ENCODE results near the gene FIBP. TPM values are rescaled to one million over a fixed set of nuclear protein-coding genes. Genes with fewer than 3 reads are reported as not detected.
A peak's percentile ranks its signal among the peaks of the same experiment; 100 is the strongest.

Gene FIBP
- total RNA-seq, 1 donor from 2014 or later: 67.4 TPM

DNA sequence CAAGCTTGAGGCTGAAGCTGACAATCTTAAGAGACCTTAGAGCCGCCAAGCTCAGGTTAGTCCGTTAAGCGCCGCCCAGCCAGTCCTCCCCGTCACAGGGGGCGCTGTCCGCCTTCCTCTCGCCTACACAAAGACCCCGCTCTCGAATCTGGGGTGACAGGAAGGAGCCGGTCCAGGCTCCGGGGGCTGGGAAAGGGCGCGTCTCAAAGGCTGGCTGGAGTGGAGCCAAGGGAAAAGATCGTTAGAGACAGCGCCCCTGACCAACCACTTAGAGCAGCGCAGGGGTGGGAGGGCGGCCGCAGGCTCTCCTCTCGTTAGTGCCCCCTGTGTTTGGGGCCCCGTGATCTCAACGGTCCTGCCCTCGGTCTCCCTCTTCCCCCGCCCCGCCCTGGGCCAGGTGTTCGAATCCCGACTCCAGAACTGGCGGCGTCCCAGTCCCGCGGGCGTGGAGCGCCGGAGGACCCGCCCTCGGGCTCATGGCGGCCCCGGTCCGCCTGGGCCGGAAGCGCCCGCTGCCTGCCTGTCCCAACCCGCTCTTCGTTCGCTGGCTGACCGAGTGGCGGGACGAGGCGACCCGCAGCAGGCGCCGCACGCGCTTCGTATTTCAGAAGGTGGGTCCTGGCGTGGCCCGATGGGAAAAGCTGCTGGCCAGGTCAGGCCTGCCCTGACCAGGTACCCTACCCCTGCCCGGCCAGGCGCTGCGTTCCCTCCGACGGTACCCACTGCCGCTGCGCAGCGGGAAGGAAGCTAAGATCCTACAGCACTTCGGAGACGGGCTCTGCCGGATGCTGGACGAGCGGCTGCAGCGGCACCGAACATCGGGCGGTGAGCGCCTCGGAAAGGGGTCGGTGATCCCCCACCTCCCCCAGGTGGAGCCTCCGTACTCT lies 27.8 kb downstream of the FIBP start, which contains the start of gene MUS81:
TSS of gene MUS81 (plus strand) at position 156 of the 887 bp plus-strand sequence. CDS start at position 477, 321 bp downstream.
- H3K27me3 ChIP-seq (ENCODE audit: insufficient read depth, low read length): no peaks in the 10 kb centered on the region
- Mint-ChIP-seq H3K4me1 (ENCODE audit: low read depth, unreplicated experiment) (peaks cover 22% of the 10 kb centered on the region), H3K36me3 (ENCODE audit: low read depth, unreplicated experiment) (peaks cover 20% of the 10 kb centered on the region), H3K4me3 (ENCODE audit: unreplicated experiment) (peak within 1 kb of the TSS; percentile 96), H3K27me3 (ENCODE audit: low read depth, unreplicated experiment) (no peaks in the 10 kb centered on the region), H3K27ac (ENCODE audit: unreplicated experiment) (peak within 1 kb of the TSS; percentile 99), H3K9me3 (ENCODE audit: unreplicated experiment) (no peaks in the 10 kb centered on the region)
- peak within 1 kb of the TSS; percentile 74 for H3K27ac ChIP-seq (ENCODE audit: low read depth, low read length)
- H3K79me2 ChIP-seq (ENCODE audit: insufficient read depth, low read length): peaks cover 67% of the 10 kb centered on the region
- no peaks in the 10 kb centered on the region for H3K9me3 ChIP-seq (ENCODE audit: insufficient read depth, low read depth, low read length)
- DNase-seq (ENCODE audit: low read depth) (peak; percentile 97), FAIRE-seq (no peak)
- peaks cover 45% of the 10 kb centered on the region for H3K4me1 ChIP-seq (ENCODE audit: insufficient read depth, low read length)
- H4K20me1 ChIP-seq (ENCODE audit: insufficient read depth, low read length): peaks cover 62% of the 10 kb centered on the region
- peak within 1 kb of the TSS; percentile 98 for H3K4me3 ChIP-seq (ENCODE audit: insufficient read depth, low read depth, low read length)
- peak within 1 kb of the TSS; percentile 89 for H3K9ac ChIP-seq (ENCODE audit: low read length)
- TF ChIP-seq, protein P1, sequence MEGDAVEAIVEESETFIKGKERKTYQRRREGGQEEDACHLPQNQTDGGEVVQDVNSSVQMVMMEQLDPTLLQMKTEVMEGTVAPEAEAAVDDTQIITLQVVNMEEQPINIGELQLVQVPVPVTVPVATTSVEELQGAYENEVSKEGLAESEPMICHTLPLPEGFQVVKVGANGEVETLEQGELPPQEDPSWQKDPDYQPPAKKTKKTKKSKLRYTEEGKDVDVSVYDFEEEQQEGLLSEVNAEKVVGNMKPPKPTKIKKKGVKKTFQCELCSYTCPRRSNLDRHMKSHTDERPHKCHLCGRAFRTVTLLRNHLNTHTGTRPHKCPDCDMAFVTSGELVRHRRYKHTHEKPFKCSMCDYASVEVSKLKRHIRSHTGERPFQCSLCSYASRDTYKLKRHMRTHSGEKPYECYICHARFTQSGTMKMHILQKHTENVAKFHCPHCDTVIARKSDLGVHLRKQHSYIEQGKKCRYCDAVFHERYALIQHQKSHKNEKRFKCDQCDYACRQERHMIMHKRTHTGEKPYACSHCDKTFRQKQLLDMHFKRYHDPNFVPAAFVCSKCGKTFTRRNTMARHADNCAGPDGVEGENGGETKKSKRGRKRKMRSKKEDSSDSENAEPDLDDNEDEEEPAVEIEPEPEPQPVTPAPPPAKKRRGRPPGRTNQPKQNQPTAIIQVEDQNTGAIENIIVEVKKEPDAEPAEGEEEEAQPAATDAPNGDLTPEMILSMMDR (IDR thresholded peaks at IDR 0.05; ENCODE audit: insufficient read depth, low read depth, low read length): peak; percentile 63
- TF ChIP-seq EZH2 (IDR thresholded peaks at IDR 0.05; ENCODE audit: insufficient read depth, low read length): no peak
- peaks cover 33% of the 10 kb centered on the region for H3K36me3 ChIP-seq (ENCODE audit: insufficient read depth, low read length)
- peak within 1 kb of the TSS; percentile 37 for H2AFZ ChIP-seq (ENCODE audit: low read depth, low read length)
- peak within 1 kb of the TSS; percentile 96 for H3K4me2 ChIP-seq (ENCODE audit: low read length)

DNA sequence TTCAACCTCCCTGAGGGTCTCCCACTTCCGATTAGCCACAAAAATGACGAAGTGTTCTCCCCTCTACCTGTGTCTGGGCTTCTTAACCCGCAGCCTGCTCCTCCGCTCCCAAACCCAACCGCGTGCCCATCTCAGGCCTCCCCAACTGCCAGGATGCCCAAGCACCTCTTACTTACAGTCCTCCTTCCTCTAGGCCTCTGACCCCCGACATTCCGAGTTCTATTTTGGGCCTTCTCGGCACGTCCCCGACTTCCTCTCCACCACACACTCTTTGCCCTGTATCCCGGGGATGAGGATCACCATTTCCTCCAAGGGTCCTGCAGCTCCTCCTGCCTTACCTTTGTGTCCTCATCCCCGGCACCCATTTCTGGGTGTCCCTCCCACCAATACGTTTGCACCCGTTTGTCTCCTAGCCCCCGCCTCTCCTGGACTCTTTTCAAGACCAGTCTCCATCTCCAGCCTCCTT lies 28.4 kb downstream of the FIBP start:
- peak overlapping the region; percentile 99 for H3K27ac Mint-ChIP-seq (ENCODE audit: unreplicated experiment)
- peaks cover 26% of the 10 kb centered on the region for H3K4me1 Mint-ChIP-seq (ENCODE audit: low read depth, unreplicated experiment)
- TF ChIP-seq, protein P1 (IDR thresholded peaks at IDR 0.05; ENCODE audit: insufficient read depth, low read depth, low read length): no peak
- no peak for TF ChIP-seq EZH2 (IDR thresholded peaks at IDR 0.05; ENCODE audit: insufficient read depth, low read length)
- H3K27ac ChIP-seq (ENCODE audit: low read depth, low read length): peak overlapping the region; percentile 74
- peaks cover 62% of the 10 kb centered on the region for H4K20me1 ChIP-seq (ENCODE audit: insufficient read depth, low read length)
- H3K9me3 ChIP-seq (ENCODE audit: insufficient read depth, low read depth, low read length): no peaks in the 10 kb centered on the region
- peaks cover 74% of the 10 kb centered on the region for H3K79me2 ChIP-seq (ENCODE audit: insufficient read depth, low read length)
- no peaks in the 10 kb centered on the region for H3K27me3 Mint-ChIP-seq (ENCODE audit: low read depth, unreplicated experiment)
- peak overlapping the region; percentile 96 for H3K4me2 ChIP-seq (ENCODE audit: low read length)
- no peaks in the 10 kb centered on the region for H3K27me3 ChIP-seq (ENCODE audit: insufficient read depth, low read length)
- DNase-seq (ENCODE audit: low read depth) (no peak), FAIRE-seq (no peak)
- H3K4me3 ChIP-seq (ENCODE audit: insufficient read depth, low read depth, low read length): peak overlapping the region; percentile 98
- peaks cover 21% of the 10 kb centered on the region for H3K36me3 Mint-ChIP-seq (ENCODE audit: low read depth, unreplicated experiment)
- peak overlapping the region; percentile 2 for H2AFZ ChIP-seq (ENCODE audit: low read depth, low read length)
- H3K4me3 Mint-ChIP-seq (ENCODE audit: unreplicated experiment): peak overlapping the region; percentile 96
- no peaks in the 10 kb centered on the region for H3K9me3 Mint-ChIP-seq (ENCODE audit: unreplicated experiment)
- H3K36me3 ChIP-seq (ENCODE audit: insufficient read depth, low read length): peaks cover 36% of the 10 kb centered on the region
- peaks cover 48% of the 10 kb centered on the region for H3K4me1 ChIP-seq (ENCODE audit: insufficient read depth, low read length)
- H3K9ac ChIP-seq (ENCODE audit: low read length): peak overlapping the region; percentile 89
